GM18502 (cell line): ENCODE measurements around the gene KRT37.
"Not testable (repeated sequence)": the region's sequence is repeated elsewhere in the genome, so short reads cannot be mapped to it uniquely, and the experiment has no call there.

Source experiments
- ATAC-seq: cut with Tn5 transposase; IDR thresholded peaks from one replicate; pipeline ENCODE4 v1.9.1; 2021; ENCODE audit warnings: mild to moderate bottlenecking; ENCODE audit not compliant: unreplicated experiment, poor library complexity

Gene KRT37

DNA sequence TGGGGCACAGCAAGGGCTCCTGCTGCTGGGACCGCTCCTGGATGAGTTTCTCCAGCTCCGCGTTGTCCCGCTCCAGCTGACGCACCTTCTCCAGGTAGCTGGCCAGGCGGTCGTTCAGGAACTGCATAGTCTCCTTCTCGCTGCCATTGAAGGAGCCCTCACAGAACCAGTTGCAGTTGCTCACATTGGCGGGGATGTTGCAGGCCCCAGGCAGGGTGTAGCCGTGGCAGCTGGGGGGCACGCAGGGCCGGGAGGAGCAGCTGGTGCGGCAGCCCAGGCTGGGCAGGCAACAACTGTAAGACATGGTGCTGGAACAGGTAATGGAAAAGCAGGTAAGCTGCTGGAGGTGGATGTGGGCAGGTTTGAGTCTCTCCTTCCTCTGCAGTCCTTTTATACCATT is 42.4 kb downstream of the KRT37 start, which contains the start of gene KRT34:
Gene KRT34 (minus strand): TSS at position 364 of the 400 bp plus-strand sequence. CDS start 60 bp downstream, at position 304.
- not testable (repeated sequence) for ATAC-seq

DNA sequence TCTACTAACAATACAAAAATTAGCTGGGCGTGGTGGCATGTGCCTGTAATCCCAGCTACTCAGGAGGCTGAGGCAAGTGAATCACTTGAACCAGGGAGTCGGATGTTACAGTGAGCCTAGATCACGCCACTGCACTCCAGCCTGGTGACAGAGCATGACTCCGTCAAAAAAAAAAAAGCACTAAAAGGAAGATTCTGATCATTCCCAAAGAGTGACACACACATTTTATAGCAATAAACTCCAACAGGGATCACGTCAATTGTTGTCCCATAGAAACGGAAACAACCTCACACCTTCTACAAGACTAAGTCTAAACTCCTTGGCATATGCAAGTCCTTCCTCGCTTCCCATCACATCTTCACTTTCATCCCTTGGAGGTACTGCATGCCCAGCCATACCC is 44.3 kb downstream of the KRT37 start:
- ATAC-seq: not testable (repeated sequence)

DNA sequence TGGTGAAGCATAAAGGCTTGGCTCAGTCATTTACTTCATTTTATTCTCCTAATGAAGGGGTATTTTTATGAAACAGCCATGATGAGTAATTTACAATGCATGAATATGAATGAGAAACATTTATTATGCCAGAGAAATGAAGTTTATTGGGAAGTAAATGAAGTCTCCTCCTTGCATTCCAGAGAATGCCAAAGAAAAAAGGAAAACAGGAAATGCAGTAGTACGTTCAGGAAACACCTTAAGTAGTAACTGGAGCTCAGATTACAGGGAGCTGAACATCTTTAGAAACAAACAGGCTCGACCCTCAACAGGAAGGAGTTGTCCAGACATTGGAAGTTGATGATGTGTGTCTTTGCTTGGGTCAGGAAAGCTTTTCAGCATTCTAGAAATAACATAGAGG is 46.8 kb downstream of the KRT37 start:
- ATAC-seq: no peak
